Activated T-helper 1 cell treated with anti-CD3 and anti-CD28 coated beads, Interleukin-12 subunit alpha, Interleukin-12 subunit beta, Interleukin-2, Interleukin-4 antibody, amounts not matched to agents 30 ng/mL and 10 ng/mL and 1 ng/mL, durations not matched to agents 14 hours and 24 hours and 36 hours (primary cell): ENCODE results near the gene TBXAS1. TPM values are rescaled to one million over a fixed set of nuclear protein-coding genes. Genes with fewer than 3 reads are reported as not detected.
A peak's percentile ranks its signal among the peaks of the same experiment; 100 is the strongest.

Source experiments
- DNase-seq: peaks from one replicate; pipeline ENCODE4 v3.0.0; 2021; ENCODE audit warnings: low spot score
- H3K27ac Mint-ChIP-seq: one replicate; pipeline ENCODE4 v1.8.0; 2021; ENCODE audit warnings: mild to moderate bottlenecking, mixed read lengths
- H3K27me3 Mint-ChIP-seq: one replicate; pipeline ENCODE4 v1.8.0; 2022; ENCODE audit warnings: mild to moderate bottlenecking, moderate library complexity, mixed read lengths; ENCODE audit not compliant: insufficient read depth
- H3K36me3 Mint-ChIP-seq: one replicate; pipeline ENCODE4 v1.8.0; 2021; ENCODE audit warnings: low read depth, mixed read lengths
- H3K4me1 Mint-ChIP-seq: one replicate; pipeline ENCODE4 v1.8.0; 2021; ENCODE audit warnings: low read depth, mixed read lengths
- H3K4me3 Mint-ChIP-seq: one replicate; pipeline ENCODE4 v1.8.0; 2021; ENCODE audit warnings: mild to moderate bottlenecking, moderate library complexity, mixed read lengths
- H3K9me3 Mint-ChIP-seq: one replicate; pipeline ENCODE4 v1.8.0; 2021; ENCODE audit warnings: mixed read lengths
- intact Hi-C: fragments of 100-400 bp; cut with micrococcal nuclease; formaldehyde crosslinking; loops from one replicate; pipeline ENCODE4 v1.15.1; 2024
- total RNA-seq: library from RNA; stranded (reverse); gene quantifications from 2 replicates; pipeline ENCODE4 v1.2.3, GENCODE V29; 2022

Gene TBXAS1
- total RNA-seq, 1 donor from 2014 or later = 2.4 TPM

DNA sequence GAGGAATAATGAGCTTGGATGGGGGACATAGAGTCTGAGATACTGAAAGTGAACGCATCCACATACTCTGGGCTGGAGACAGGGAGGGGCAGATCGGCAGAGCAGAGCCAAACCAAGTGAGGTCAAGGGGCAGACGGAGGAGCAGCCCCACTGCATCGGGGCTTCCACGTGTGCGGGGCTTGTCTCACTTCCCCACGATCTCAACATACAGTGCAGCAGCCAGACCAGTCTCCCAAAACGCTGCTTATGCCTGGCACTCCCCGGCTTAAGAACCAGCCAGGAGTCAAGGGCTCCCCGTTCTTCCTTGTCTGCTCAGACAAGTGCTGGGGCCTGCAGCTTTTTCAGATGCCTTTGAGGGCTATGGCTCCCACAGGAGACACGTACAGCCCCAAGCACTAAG, 190.1 kb downstream of the TBXAS1 start:
- intact Hi-C loops = no loop called here
- Mint-ChIP-seq H3K27ac (no peak overlapping the region), H3K27me3 (no peaks in the 10 kb centered on the region), H3K9me3 (no peaks in the 10 kb centered on the region), H3K4me1 (no peaks in the 10 kb centered on the region), H3K36me3 (peaks cover 23% of the 10 kb centered on the region), H3K4me3 (no peak overlapping the region)
- DNase-seq = no peak

DNA sequence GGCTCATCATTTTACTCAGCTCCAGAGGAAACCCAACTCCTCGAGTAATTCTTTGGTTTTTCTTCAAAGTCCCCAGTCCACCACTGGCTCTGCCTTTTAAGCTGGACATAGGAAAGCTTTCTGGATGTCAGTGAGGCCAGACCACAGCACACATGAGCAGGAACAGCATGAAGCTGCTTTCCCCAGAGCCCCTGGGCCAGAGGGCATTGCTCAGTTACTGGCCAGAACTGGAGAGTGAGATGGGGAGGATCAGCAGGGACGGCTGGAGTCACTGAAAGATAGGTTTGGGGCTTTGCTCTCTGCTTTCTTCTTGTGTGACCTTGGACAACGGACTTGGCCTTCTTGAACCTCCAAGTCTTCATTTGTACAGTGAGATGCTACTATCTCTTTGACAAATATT, 190.5 kb downstream of the TBXAS1 start:
- Mint-ChIP-seq H3K4me1 (no peaks in the 10 kb centered on the region), H3K27ac (no peak overlapping the region), H3K9me3 (no peaks in the 10 kb centered on the region), H3K4me3 (no peak overlapping the region), H3K36me3 (peaks cover 28% of the 10 kb centered on the region), H3K27me3 (no peaks in the 10 kb centered on the region)
- no peak for DNase-seq
- intact Hi-C loops = no loop called here

- Mint-ChIP-seq H3K9me3 (no peaks in the 10 kb centered on the region), H3K27me3 (no peaks in the 10 kb centered on the region), H3K27ac (no peak overlapping the region), H3K4me1 (no peaks in the 10 kb centered on the region), H3K36me3 (peaks cover 35% of the 10 kb centered on the region), H3K4me3 (no peak overlapping the region)
- intact Hi-C loops = no loop called here
- no peak for DNase-seq
Observed at GRCh38 chr7:140021603-140022002, 192.5 kb downstream of the TBXAS1 start.

DNA sequence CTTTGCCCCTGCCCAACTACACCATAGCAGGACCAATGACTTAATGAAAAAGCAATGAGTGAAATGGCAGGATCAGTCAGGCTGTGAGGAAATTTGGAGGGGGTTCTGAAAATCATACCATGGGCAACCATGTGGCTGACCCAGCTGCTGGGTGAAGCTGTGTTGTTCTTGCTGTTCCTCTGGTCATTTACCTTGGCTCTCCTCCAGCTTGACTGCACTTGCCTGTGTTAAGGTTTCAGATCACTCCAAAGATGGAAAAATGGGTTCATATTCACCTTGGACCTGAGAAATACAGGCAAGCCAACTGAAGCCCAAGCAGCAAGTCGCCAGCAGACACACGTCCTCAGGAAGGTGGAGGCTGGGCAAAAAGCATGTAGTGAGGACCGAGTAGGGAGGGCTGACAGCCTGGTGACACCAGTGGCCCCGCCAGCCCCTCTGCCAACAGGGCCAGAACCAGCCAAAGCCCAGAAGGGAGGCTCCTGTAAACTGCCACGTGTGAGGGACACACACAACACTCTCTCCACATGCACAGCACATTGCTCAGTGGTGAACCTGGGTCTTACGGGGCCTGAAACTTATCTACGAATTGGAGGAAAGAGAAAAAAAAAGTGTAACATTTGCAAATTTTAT, 193.6 kb downstream of the TBXAS1 start:
- intact Hi-C loops = no loop called here
- H3K27ac Mint-ChIP-seq = no peak overlapping the region
- peaks cover 43% of the 10 kb centered on the region for H3K36me3 Mint-ChIP-seq
- no peak for DNase-seq
- H3K27me3 Mint-ChIP-seq = no peaks in the 10 kb centered on the region
- no peak overlapping the region for H3K4me3 Mint-ChIP-seq
- H3K9me3 Mint-ChIP-seq = no peaks in the 10 kb centered on the region
- no peaks in the 10 kb centered on the region for H3K4me1 Mint-ChIP-seq

- DNase-seq = no peak
- Mint-ChIP-seq H3K4me3 (no peak overlapping the region), H3K27me3 (no peaks in the 10 kb centered on the region), H3K9me3 (no peaks in the 10 kb centered on the region), H3K4me1 (no peaks in the 10 kb centered on the region), H3K36me3 (peaks cover 49% of the 10 kb centered on the region), H3K27ac (no peak overlapping the region)
- intact Hi-C loops = no loop called here
Observed at GRCh38 chr7:140023728-140024127, 194.7 kb downstream of the TBXAS1 start.

DNA sequence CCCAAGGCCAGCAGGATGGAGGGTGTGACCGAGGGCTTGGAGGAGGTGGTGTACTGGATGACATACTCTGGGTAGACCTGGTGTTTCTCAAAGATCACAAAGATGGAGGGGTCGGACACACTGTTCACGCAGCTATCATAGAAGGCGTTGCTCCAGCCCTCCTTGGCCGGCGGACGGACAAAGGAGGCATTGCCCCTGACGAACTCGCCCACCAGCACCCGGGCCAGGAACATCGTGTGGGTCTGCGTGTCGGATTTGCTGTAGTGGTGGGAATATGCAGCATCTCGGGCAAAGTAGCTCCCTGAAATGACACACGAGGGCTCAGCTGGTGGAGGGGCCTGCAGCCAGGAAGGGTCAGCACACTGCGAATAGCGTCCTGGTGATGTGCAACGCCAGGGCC, 195.5 kb downstream of the TBXAS1 start:
- Mint-ChIP-seq H3K4me3 (no peak overlapping the region), H3K9me3 (no peaks in the 10 kb centered on the region), H3K4me1 (no peaks in the 10 kb centered on the region), H3K27me3 (no peaks in the 10 kb centered on the region), H3K36me3 (peaks cover 51% of the 10 kb centered on the region), H3K27ac (peak overlapping the region; percentile 44)
- DNase-seq = no peak
- intact Hi-C loops = no loop called here

GRCh38 chr7:140025241-140025640, 196.2 kb downstream of the TBXAS1 start:
- Mint-ChIP-seq H3K27me3 (no peaks in the 10 kb centered on the region), H3K9me3 (no peaks in the 10 kb centered on the region), H3K27ac (no peak overlapping the region), H3K4me3 (no peak overlapping the region), H3K36me3 (peaks cover 56% of the 10 kb centered on the region), H3K4me1 (no peaks in the 10 kb centered on the region)
- DNase-seq = no peak
- intact Hi-C loops = no loop called here

DNA sequence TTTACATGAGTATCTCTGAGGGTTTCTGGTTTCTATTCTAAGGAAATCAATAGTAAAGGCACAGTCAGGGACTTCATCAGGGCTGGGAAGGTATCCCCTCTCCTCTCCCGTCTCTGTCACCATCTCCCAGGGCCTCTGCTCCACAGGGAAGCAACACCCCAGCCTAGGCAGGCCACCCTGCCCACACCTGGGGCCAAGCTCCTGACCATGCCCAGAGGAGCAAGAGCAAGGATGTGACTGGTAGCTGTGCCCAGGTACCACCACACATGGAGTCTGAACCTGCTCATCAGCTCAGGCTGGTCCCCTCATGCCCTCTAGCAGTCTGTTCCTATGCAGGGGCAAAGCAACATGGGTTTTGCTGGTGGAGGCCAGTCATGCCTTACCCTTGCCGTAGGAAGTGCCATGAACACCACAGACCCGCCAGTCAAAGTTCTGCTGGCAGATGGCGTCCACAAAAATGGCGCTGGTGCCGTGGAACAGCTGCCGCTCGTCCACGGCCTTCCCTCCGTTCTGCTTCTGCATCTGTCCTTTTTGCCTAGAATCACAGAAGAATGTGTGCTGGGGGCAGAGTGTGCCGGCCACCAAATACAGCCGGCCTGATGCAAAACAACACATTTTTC, 196.9 kb downstream of the TBXAS1 start:
- Mint-ChIP-seq H3K4me1 (no peaks in the 10 kb centered on the region), H3K9me3 (no peaks in the 10 kb centered on the region), H3K27ac (no peak overlapping the region), H3K27me3 (no peaks in the 10 kb centered on the region), H3K36me3 (peaks cover 61% of the 10 kb centered on the region), H3K4me3 (no peak overlapping the region)
- intact Hi-C loops = no loop called here
- DNase-seq = no peak

- no peaks in the 10 kb centered on the region for H3K27me3 Mint-ChIP-seq
- no peak for DNase-seq
- intact Hi-C loops = no loop called here
- no peak overlapping the region for H3K27ac Mint-ChIP-seq
- H3K4me1 Mint-ChIP-seq = no peaks in the 10 kb centered on the region
- peaks cover 60% of the 10 kb centered on the region for H3K36me3 Mint-ChIP-seq
- no peak overlapping the region for H3K4me3 Mint-ChIP-seq
- no peaks in the 10 kb centered on the region for H3K9me3 Mint-ChIP-seq
Observed at GRCh38 chr7:140026935-140027334, 197.9 kb downstream of the TBXAS1 start.

GRCh38 chr7:140027858-140028257, 198.8 kb downstream of the TBXAS1 start:
- Mint-ChIP-seq H3K36me3 (peaks cover 58% of the 10 kb centered on the region), H3K27ac (no peak overlapping the region), H3K4me3 (no peak overlapping the region), H3K9me3 (no peaks in the 10 kb centered on the region), H3K4me1 (no peaks in the 10 kb centered on the region), H3K27me3 (no peaks in the 10 kb centered on the region)
- no peak for DNase-seq
- intact Hi-C loops = no loop called here

- no peaks in the 10 kb centered on the region for H3K27me3 Mint-ChIP-seq
- H3K9me3 Mint-ChIP-seq = no peaks in the 10 kb centered on the region
- no peak overlapping the region for H3K4me3 Mint-ChIP-seq
- DNase-seq = no peak
- no peak overlapping the region for H3K27ac Mint-ChIP-seq
- H3K4me1 Mint-ChIP-seq = peaks cover 2% of the 10 kb centered on the region
- H3K36me3 Mint-ChIP-seq = peaks cover 56% of the 10 kb centered on the region
- intact Hi-C loops = no loop called here
Observed at GRCh38 chr7:140028311-140028710, 199.2 kb downstream of the TBXAS1 start.

GRCh38 chr7:140029072-140029471, 200.0 kb downstream of the TBXAS1 start:
- Mint-ChIP-seq H3K4me1 (peaks cover 6% of the 10 kb centered on the region), H3K27ac (no peak overlapping the region), H3K4me3 (no peak overlapping the region), H3K27me3 (no peaks in the 10 kb centered on the region), H3K36me3 (peaks cover 56% of the 10 kb centered on the region), H3K9me3 (no peaks in the 10 kb centered on the region)
- intact Hi-C loops = no loop called here
- no peak for DNase-seq

GRCh38 chr7:140031364-140031763, 202.3 kb downstream of the TBXAS1 start:
- intact Hi-C loops = no loop called here
- H3K4me3 Mint-ChIP-seq = no peak overlapping the region
- peaks cover 17% of the 10 kb centered on the region for H3K4me1 Mint-ChIP-seq
- H3K9me3 Mint-ChIP-seq = no peaks in the 10 kb centered on the region
- H3K36me3 Mint-ChIP-seq = peaks cover 57% of the 10 kb centered on the region
- H3K27me3 Mint-ChIP-seq = no peaks in the 10 kb centered on the region
- DNase-seq = no peak
- no peak overlapping the region for H3K27ac Mint-ChIP-seq

DNA sequence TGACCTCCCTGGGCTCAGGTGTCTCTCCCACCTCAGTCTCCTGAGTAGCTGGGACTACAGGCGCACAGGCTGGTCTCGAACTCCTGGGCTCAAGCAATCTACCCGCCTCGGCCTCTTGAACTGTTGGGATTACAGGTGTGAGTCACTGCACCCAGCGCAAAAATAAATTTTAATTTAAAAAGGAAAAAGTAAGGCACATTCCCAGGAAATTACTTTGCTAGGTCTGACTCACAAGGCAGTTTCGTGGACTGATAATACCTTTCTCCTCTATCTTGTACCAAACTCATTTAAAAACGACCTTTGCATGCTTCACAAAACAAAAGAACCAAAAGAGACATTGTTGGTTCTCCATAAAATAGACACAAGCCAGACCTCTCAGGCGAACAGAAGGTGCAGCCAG, 204.0 kb downstream of the TBXAS1 start:
- peaks cover 25% of the 10 kb centered on the region for H3K4me1 Mint-ChIP-seq
- DNase-seq = no peak
- H3K36me3 Mint-ChIP-seq = peaks cover 64% of the 10 kb centered on the region
- H3K4me3 Mint-ChIP-seq = no peak overlapping the region
- H3K9me3 Mint-ChIP-seq = no peaks in the 10 kb centered on the region
- intact Hi-C loops = no loop called here
- H3K27ac Mint-ChIP-seq = peak overlapping the region; percentile 31
- H3K27me3 Mint-ChIP-seq = no peaks in the 10 kb centered on the region
